K562 (cell line): ENCODE data around the gene BASP1. TPM values are rescaled to one million over a fixed set of nuclear protein-coding genes. Genes with fewer than 3 reads are reported as not detected.

ENCODE experiments used
- ARID1B ChIP-seq: fragments of 450-650 bp; IDR thresholded peaks from 2 replicates; pipeline ENCODE4 v1.6.1; 2016; ENCODE audit warnings: antibody characterized with exemption, mild to moderate bottlenecking, inconsistent platforms
- CEBPB ChIP-seq: fragments of 450-650 bp; IDR thresholded peaks from 2 replicates; pipeline ENCODE4 v1.6.1; 2016; ENCODE audit warnings: missing genetic modification characterization, missing compliant biosample characterization
- FOXJ2 ChIP-seq: fragments of 200-800 bp; sonication (Bioruptor generic); IDR thresholded peaks from 2 replicates; pipeline ENCODE4 v1.6.1; 2016; ENCODE audit warnings: missing genetic modification characterization, missing compliant biosample characterization
- HNRNPL ChIP-seq: fragments of 200-400 bp; formaldehyde crosslinking; IDR thresholded peaks from 2 replicates; pipeline ENCODE4 v1.6.1; 2017; ENCODE audit warnings: low read depth, mild to moderate bottlenecking, low read length
- KDM5B ChIP-seq: fragments of 200-600 bp; sonication (generic); IDR thresholded peaks from 2 replicates; pipeline ENCODE4 v1.6.1; 2012; ENCODE audit warnings: low read depth, mild to moderate bottlenecking, moderate library complexity, low read length, control low read depth, inconsistent platforms; ENCODE audit not compliant: insufficient replicate concordance
- REST ChIP-seq, 2 experiments: fragments of 450-650 bp; formaldehyde crosslinking in 1 of 2; IDR thresholded peaks; 2 replicates each; pipeline versions ENCODE4 v1.4.0 to v1.6.1; 2014 to 2020; ENCODE audit warnings: mild to moderate bottlenecking in 2 of 2, borderline replicate concordance in 1 of 2, low read depth in 1 of 2
- SMC3 ChIP-seq: conservative IDR thresholded peaks from 2 replicates; pipeline ENCODE4 v1.6.1; 2011; ENCODE audit warnings: low read depth, low read length, improper control_type of control experiment; ENCODE audit not compliant: insufficient read depth
- TCFL5 ChIP-seq: fragments of 250-450 bp; sonication (Bioruptor Pico); conservative IDR thresholded peaks from 2 replicates; pipeline ENCODE4 v1.6.1; 2021; ENCODE audit warnings: mild to moderate bottlenecking, moderate library complexity, matching md5 sums
- ZNF232 ChIP-seq: sonication (generic); formaldehyde crosslinking; IDR thresholded peaks from 2 replicates; pipeline ENCODE4 v1.8.0; 2022; ENCODE audit warnings: mild to moderate bottlenecking, missing genetic modification reagents
- ZNF436 ChIP-seq: fragments of 250-450, 450-650 bp; sonication (Bioruptor Pico); formaldehyde crosslinking; IDR thresholded peaks from 2 replicates; pipeline ENCODE4 v1.7.0; 2020; ENCODE audit warnings: mild to moderate bottlenecking
- polyA plus RNA-seq, 8 experiments: library from polyadenylated mRNA; depleted of rRNA in 4 of 8; stranded (reverse) in 5 of 8; unstranded in 3 of 8; fragments of >200 nt; fragmentation: Nextera tagmentation in 2 of 8; fragmentation: Illumina TruSeq in 1 of 8; extraction: Ambion mirVana in 2 of 8; extraction: Trizol in 1 of 8; gene quantifications; 2 replicates each; pipeline versions ENCODE4 v1.2.1 to v1.2.3, GENCODE V29; 2011 to 2014; ENCODE audit warnings: inconsistent platforms in 1 of 8, missing spikeins in 1 of 8
- total RNA-seq, 7 experiments: library from RNA; depleted of rRNA in 6 of 7; stranded (reverse); fragments of >200 nt in 6 of 7; fragmentation: Illumina TruSeq in 2 of 7; extraction: Trizol in 2 of 7; gene quantifications; 2 replicates each; pipeline versions ENCODE4 v1.2.1 to v1.2.3, GENCODE V29; 2011 to 2021; ENCODE audit warnings: low replicate concordance in 1 of 7
- TF ChIP-seq, protein P1 (sequence below): fragments of 250-450 bp; sonication (Bioruptor Pico); IDR thresholded peaks from 2 replicates; pipeline ENCODE4 v1.5.1; 2021; ENCODE audit warnings: mild to moderate bottlenecking
- TF ChIP-seq, protein P2 (sequence below): fragments of 450-650 bp; formaldehyde crosslinking; conservative IDR thresholded peaks from 2 replicates; pipeline ENCODE4 v1.4.0; 2022; ENCODE audit warnings: mild to moderate bottlenecking, missing genetic modification characterization
- TF ChIP-seq, protein P3 (sequence below), 3 experiments: IDR thresholded peaks in 2 of 3; conservative IDR thresholded peaks in 1 of 3; 2 replicates each; pipeline ENCODE4 v1.5.1; 2011 to 2012; ENCODE audit warnings: low read length in 3 of 3, mild to moderate bottlenecking in 3 of 3, control low read depth in 2 of 3, improper control_type of control experiment in 1 of 3, inconsistent platforms in 1 of 3, low read depth in 1 of 3, mixed read lengths in 1 of 3, moderate library complexity in 1 of 3; ENCODE audit not compliant: insufficient read depth in 2 of 3

BASP1 gene
- total and polyA plus RNA-seq, 9 of the 15 experiments (the other 6 are each of a cell fraction or from before 2014, with no cell fraction given) = 0.22 TPM; not detected in 8

DNA sequence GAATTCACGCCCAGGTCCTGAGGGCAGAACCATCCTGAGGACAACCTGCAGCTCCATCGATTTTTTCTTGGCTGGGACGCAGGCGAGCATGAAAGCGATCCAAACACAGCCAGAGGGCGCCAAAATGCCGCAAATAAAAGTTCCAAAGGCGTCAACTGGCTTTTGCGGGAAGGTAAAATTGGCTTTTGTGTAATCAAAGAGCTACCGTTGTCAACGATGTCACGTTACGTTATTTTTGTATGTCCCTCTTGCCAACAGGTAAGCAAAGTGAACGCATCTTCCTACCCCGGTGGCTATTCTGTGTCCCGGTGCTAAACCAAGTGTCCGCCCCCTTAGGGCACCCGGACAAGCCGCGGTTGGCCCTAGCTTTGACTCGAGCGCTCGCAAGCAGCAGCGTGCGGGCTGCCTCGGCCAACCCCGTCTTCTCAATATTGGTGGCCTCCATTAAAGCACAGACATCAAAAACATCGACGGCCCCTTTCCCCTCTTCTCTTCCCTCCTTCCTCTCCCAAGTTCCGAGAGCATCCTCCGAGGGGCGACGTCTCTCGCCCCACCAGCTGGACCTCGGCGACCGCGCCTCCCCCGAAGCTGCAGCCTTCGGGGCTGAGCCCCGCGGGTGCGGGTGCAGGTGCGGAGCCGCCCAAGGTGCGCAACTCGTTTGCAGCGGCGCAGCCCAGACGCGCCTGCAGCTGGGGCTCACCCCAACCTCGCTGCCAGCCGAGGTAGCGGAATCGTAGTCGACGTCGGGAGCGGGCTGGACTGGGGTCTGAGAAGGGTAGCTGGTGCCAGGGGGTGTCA, 1.1 kb upstream of the BASP1 start (continued):
- TF ChIP-seq REST (IDR thresholded peaks at IDR 0.05; ENCODE audit: borderline replicate concordance) (peak; percentile 81), REST (CRISPR knock-in tag; IDR thresholded peaks at IDR 0.05; ENCODE audit: low read depth) (no peak), HNRNPL (no peak), SMC3 (peak; percentile 77), CEBPB (tag) (no peak), TCFL5 (CRISPR knock-in tag) (no peak), ARID1B (no peak), ZNF436 (CRISPR knock-in tag) (no peak), FOXJ2 (no peak), ZNF232 (CRISPR knock-in tag) (no peak), KDM5B (no peak)
- TF ChIP-seq, protein P1, sequence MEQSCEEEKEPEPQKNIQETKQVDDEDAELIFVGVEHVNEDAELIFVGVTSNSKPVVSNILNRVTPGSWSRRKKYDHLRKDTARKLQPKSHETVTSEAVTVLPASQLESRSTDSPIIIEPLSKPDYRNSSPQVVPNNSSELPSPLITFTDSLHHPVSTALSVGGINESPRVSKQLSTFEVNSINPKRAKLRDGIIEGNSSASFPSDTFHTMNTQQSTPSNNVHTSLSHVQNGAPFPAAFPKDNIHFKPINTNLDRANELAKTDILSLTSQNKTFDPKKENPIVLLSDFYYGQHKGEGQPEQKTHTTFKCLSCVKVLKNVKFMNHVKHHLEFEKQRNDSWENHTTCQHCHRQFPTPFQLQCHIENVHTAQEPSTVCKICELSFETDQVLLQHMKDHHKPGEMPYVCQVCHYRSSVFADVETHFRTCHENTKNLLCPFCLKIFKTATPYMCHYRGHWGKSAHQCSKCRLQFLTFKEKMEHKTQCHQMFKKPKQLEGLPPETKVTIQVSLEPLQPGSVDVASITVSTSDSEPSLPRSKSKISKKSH (CRISPR knock-in tag) = no peak
- TF ChIP-seq, protein P2, sequence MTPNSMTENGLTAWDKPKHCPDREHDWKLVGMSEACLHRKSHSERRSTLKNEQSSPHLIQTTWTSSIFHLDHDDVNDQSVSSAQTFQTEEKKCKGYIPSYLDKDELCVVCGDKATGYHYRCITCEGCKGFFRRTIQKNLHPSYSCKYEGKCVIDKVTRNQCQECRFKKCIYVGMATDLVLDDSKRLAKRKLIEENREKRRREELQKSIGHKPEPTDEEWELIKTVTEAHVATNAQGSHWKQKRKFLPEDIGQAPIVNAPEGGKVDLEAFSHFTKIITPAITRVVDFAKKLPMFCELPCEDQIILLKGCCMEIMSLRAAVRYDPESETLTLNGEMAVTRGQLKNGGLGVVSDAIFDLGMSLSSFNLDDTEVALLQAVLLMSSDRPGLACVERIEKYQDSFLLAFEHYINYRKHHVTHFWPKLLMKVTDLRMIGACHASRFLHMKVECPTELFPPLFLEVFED (CRISPR knock-in tag) = no peak
- TF ChIP-seq, protein P3, sequence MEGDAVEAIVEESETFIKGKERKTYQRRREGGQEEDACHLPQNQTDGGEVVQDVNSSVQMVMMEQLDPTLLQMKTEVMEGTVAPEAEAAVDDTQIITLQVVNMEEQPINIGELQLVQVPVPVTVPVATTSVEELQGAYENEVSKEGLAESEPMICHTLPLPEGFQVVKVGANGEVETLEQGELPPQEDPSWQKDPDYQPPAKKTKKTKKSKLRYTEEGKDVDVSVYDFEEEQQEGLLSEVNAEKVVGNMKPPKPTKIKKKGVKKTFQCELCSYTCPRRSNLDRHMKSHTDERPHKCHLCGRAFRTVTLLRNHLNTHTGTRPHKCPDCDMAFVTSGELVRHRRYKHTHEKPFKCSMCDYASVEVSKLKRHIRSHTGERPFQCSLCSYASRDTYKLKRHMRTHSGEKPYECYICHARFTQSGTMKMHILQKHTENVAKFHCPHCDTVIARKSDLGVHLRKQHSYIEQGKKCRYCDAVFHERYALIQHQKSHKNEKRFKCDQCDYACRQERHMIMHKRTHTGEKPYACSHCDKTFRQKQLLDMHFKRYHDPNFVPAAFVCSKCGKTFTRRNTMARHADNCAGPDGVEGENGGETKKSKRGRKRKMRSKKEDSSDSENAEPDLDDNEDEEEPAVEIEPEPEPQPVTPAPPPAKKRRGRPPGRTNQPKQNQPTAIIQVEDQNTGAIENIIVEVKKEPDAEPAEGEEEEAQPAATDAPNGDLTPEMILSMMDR (IDR thresholded peaks at IDR 0.05 in 2 of 3, conservative IDR thresholded peaks at IDR 0.05 in 1 of 3; ENCODE audit: insufficient read depth in 2 of 3, low read depth in 1 of 3, low read length in 3 of 3) = peak; percentile 55 to 79 (median 74)
